Astrocyte (in vitro differentiated cells and primary cell): Measurements from ENCODE around the gene TNNI3K.

Experiments used
- EZH2 ChIP-seq: IDR thresholded peaks from 2 replicates; pipeline ENCODE4 v1.6.1; 2012; ENCODE audit warnings: mild to moderate bottlenecking, low read length, inconsistent platforms; ENCODE audit not compliant: insufficient read depth
- TF ChIP-seq, protein P1 (sequence below): IDR thresholded peaks from 2 replicates; pipeline ENCODE4 v1.5.1; 2011; ENCODE audit warnings: low read depth, mild to moderate bottlenecking, inconsistent platforms, low read length, moderate library complexity; ENCODE audit not compliant: insufficient read depth

DNA sequence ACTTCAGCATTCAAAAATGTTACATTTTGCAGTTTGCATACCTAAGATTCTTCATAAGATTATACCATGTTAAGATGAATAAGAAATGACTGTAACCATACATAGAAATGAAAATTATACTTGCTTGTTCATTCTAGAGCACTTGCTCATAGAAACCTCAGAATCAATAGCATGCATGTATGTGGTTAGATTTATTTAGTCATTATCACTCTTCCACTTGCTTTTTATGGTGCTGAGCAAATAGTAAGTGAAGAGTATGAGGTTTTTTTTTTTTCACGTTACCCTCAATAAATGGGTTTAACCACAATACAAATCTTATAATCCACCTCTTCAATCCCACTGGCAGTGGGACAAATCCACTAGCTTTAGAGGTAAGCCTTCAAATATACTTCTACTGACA lies 192.5 kb downstream of the TNNI3K start:
- TF ChIP-seq, protein P1, sequence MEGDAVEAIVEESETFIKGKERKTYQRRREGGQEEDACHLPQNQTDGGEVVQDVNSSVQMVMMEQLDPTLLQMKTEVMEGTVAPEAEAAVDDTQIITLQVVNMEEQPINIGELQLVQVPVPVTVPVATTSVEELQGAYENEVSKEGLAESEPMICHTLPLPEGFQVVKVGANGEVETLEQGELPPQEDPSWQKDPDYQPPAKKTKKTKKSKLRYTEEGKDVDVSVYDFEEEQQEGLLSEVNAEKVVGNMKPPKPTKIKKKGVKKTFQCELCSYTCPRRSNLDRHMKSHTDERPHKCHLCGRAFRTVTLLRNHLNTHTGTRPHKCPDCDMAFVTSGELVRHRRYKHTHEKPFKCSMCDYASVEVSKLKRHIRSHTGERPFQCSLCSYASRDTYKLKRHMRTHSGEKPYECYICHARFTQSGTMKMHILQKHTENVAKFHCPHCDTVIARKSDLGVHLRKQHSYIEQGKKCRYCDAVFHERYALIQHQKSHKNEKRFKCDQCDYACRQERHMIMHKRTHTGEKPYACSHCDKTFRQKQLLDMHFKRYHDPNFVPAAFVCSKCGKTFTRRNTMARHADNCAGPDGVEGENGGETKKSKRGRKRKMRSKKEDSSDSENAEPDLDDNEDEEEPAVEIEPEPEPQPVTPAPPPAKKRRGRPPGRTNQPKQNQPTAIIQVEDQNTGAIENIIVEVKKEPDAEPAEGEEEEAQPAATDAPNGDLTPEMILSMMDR, result no peak
- no peak for TF ChIP-seq EZH2
